CD14-positive monocyte (primary cell): ENCODE measurements around the gene PPM1D. TPM values are rescaled to one million over a fixed set of nuclear protein-coding genes. Genes with fewer than 3 reads are reported as not detected.

Experiments
- DNase-seq, 3 donors: peaks; one replicate each; pipeline ENCODE4 v3.0.0-alpha.2; 2011 to 2022
- H2AFZ ChIP-seq: 2 replicates; pipeline ENCODE4 v1.6.0; 2012; ENCODE audit warnings: mild to moderate bottlenecking, low read depth, low read length, inconsistent platforms; ENCODE audit not compliant: insufficient read depth, poor library complexity, severe bottlenecking
- H3K27ac ChIP-seq, 2 donors: 1 replicate in 1 of 2; 2 replicates in 1 of 2; pipeline ENCODE4 v1.5.1; 2012 to 2013; ENCODE audit warnings: low read length in 2 of 2, control low read depth in 1 of 2, inconsistent platforms in 1 of 2, low read depth in 1 of 2, mild to moderate bottlenecking in 1 of 2
- H3K27me3 ChIP-seq, 2 donors: one replicate each; pipeline versions ENCODE4 v1.6.0 to v1.6.1; 2011 to 2013; ENCODE audit warnings: low read length in 2 of 2; ENCODE audit not compliant: control insufficient read depth in 2 of 2, insufficient read depth in 2 of 2
- H3K36me3 ChIP-seq, 2 donors: replicated peaks in 1 of 2; 1 replicate in 1 of 2; 2 replicates in 1 of 2; pipeline versions ENCODE4 v1.5.1 to v1.6.1; 2012 to 2013; ENCODE audit warnings: low read length in 2 of 2, control low read depth in 1 of 2, inconsistent platforms in 1 of 2, mild to moderate bottlenecking in 1 of 2; ENCODE audit not compliant: insufficient read depth in 2 of 2, control insufficient read depth in 1 of 2
- H3K4me1 ChIP-seq, 2 donors: 1 replicate in 1 of 2; 2 replicates in 1 of 2; pipeline versions ENCODE4 v1.5.1 to v1.6.1; 2012 to 2013; ENCODE audit warnings: low read length in 2 of 2, control low read depth in 1 of 2, inconsistent platforms in 1 of 2, mild to moderate bottlenecking in 1 of 2, moderate library complexity in 1 of 2; ENCODE audit not compliant: insufficient read depth in 2 of 2, control insufficient read depth in 1 of 2
- H3K4me2 ChIP-seq: replicated peaks from 2 replicates; pipeline ENCODE3; 2012; ENCODE audit warnings: low read length, moderate library complexity, mild to moderate bottlenecking; ENCODE audit not compliant: poor library complexity, severe bottlenecking; ENCODE audit errors: extremely low read depth
- H3K4me3 ChIP-seq, 3 experiments: fragments of 200-600 bp in 1 of 3; sonication (generic) in 1 of 3; replicated peaks in 1 of 3; 1 replicate in 2 of 3; 2 replicates in 1 of 3; pipeline ENCODE4 v1.5.1; 2011 to 2013; ENCODE audit warnings: low read length in 3 of 3, mild to moderate bottlenecking in 3 of 3, control low read depth in 2 of 3, low read depth in 2 of 3, inconsistent platforms in 1 of 3, moderate library complexity in 1 of 3
- H3K79me2 ChIP-seq: 2 replicates; pipeline ENCODE4 v1.6.0; 2012; ENCODE audit warnings: mild to moderate bottlenecking, control low read depth, inconsistent platforms, low read length, moderate library complexity; ENCODE audit not compliant: insufficient read depth
- H3K9ac ChIP-seq: 2 replicates; pipeline ENCODE4 v1.6.0; 2017; ENCODE audit warnings: low read length, mild to moderate bottlenecking; ENCODE audit not compliant: insufficient read depth, poor library complexity, severe bottlenecking
- H3K9me3 ChIP-seq, 2 donors: replicated peaks in 1 of 2; 1 replicate in 1 of 2; 2 replicates in 1 of 2; pipeline versions ENCODE4 v1.5.1 to v1.6.1; 2012 to 2013; ENCODE audit warnings: low read length in 2 of 2, control low read depth in 1 of 2; ENCODE audit not compliant: control insufficient read depth in 1 of 2, insufficient read depth in 1 of 2
- H4K20me1 ChIP-seq: 2 replicates; pipeline ENCODE4 v1.6.0; 2012; ENCODE audit warnings: mild to moderate bottlenecking, low read length, control low read depth, moderate library complexity; ENCODE audit not compliant: insufficient read depth
- H3K27ac Mint-ChIP-seq, 7 donors: one replicate each; pipeline ENCODE4 v1.8.0; 2020; ENCODE audit warnings: mild to moderate bottlenecking in 7 of 7, mixed read lengths in 7 of 7, moderate library complexity in 6 of 7, inconsistent platforms in 2 of 7
- H3K27me3 Mint-ChIP-seq, 3 donors: one replicate each; pipeline ENCODE4 v1.8.0; 2021 to 2022; ENCODE audit warnings: low read depth in 3 of 3, mild to moderate bottlenecking in 3 of 3, mixed read lengths in 3 of 3, moderate library complexity in 3 of 3, inconsistent platforms in 1 of 3
- H3K36me3 Mint-ChIP-seq, 2 donors: one replicate each; pipeline ENCODE4 v1.8.0; 2020; ENCODE audit warnings: mixed read lengths in 2 of 2, inconsistent platforms in 1 of 2, mild to moderate bottlenecking in 1 of 2
- H3K4me1 Mint-ChIP-seq: one replicate; pipeline ENCODE4 v1.8.0; 2020; ENCODE audit warnings: mild to moderate bottlenecking, mixed read lengths
- H3K4me3 Mint-ChIP-seq, 2 donors: one replicate each; pipeline ENCODE4 v1.8.0; 2020; ENCODE audit warnings: mild to moderate bottlenecking in 2 of 2, mixed read lengths in 2 of 2, moderate library complexity in 1 of 2
- H3K9me3 Mint-ChIP-seq, 7 donors: one replicate each; pipeline ENCODE4 v1.8.0; 2020 to 2022; ENCODE audit warnings: mixed read lengths in 7 of 7, mild to moderate bottlenecking in 6 of 7, moderate library complexity in 6 of 7, inconsistent platforms in 2 of 7
- WGBS: methylation state at CpG from one replicate; pipeline ENCODE4 v1.1.5; 2013; ENCODE audit warnings: missing lambda C conversion rate; ENCODE audit not compliant: insufficient coverage; 5-methylcytosine and 5-hydroxymethylcytosine counted together
- intact Hi-C, 2 donors: fragments of 100-400 bp; cut with micrococcal nuclease; formaldehyde crosslinking; loops; one replicate each; pipeline versions ENCODE4 v1.15.0 to v1.15.1; 2023
- polyA plus RNA-seq, 3 donors: library from polyadenylated mRNA; depleted of rRNA in 1 of 3; unstranded in 2 of 3; stranded (reverse) in 1 of 3; fragments of 300-500 nt in 2 of 3; fragments of >200 nt in 1 of 3; fragmentation: Illumina TruSeq in 2 of 3; gene quantifications; 1 replicate in 2 of 3; 2 replicates in 1 of 3; pipeline ENCODE4 v1.2.3, GENCODE V29; 2012 to 2021
- TF ChIP-seq, protein P1 (sequence below): fragments of 200-600 bp; IDR thresholded peaks from one replicate; pipeline ENCODE4 v1.8.0; 2022; ENCODE audit warnings: antibody characterized with exemption, mild to moderate bottlenecking

PPM1D gene
- polyA plus RNA-seq, 3 donors: 4.7 to 7.3 (median 7.2) TPM

DNA sequence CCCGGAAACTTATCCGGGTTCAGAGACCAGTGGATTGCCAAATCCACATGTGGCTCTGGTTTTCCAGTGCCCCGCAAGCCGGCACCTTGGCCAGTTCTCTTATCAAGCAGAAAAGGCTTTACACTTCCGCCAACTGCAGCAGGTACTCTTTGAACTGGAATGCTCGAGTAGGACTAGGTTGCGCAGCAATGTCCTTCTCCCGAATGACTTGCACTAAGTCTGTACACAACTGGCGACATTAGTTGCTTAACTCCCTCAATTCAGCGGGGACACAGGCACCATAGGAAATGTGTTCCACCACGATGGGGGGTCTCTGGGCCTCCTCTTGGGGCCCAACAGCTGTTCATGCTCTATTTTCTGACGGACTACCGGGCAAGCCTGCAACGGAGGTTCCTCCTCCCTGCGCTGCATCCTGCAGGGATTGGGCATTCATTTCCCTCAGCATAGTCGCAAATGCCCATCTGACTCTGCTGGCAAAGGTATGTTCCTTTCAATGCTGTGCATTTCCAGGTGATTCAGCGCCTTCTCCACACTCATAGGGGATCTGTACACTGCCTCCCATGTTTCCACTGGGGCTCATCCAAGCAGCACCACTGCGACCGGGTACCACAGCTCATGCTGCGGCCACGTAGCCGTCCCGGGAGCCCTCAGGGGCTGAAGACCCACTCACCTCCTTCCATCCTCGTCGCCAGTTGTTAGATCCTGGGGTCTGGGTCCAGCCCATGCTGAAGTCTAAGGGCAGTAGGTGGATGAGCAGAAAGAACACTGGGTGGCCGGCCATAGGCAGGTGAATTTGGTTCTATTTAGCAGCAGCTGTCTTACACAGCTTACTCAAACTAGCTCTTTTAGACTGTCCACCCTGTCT, 39.8 kb upstream of the PPM1D start:
- no peaks in the 10 kb centered on the region for H4K20me1 ChIP-seq
- Mint-ChIP-seq H3K4me1 (no peaks in the 10 kb centered on the region), H3K27me3 (peaks cover 0 to 5% (median 0%) of the 10 kb centered on the region in 3 donors), H3K36me3 (no peaks in the 10 kb centered on the region), H3K4me3 (no peak overlapping the region), H3K27ac (no peak overlapping the region), H3K9me3 (peaks cover 1 to 12% (median 8%) of the 10 kb centered on the region in 7 donors)
- H3K27me3 ChIP-seq: no peaks in the 10 kb centered on the region
- H3K27ac ChIP-seq: no peak overlapping the region
- H3K9ac ChIP-seq: no peak overlapping the region
- peaks cover 0 to 14% of the 10 kb centered on the region in 2 donors for H3K9me3 ChIP-seq
- no peaks in the 10 kb centered on the region for H3K36me3 ChIP-seq
- H3K4me1 ChIP-seq: no peaks in the 10 kb centered on the region
- intact Hi-C loops: no loop called here
- WGBS: 83% methylated on average over 18 of the region's 26 CpGs
- no peak overlapping the region for H3K4me2 ChIP-seq
- no peak for DNase-seq
- no peak overlapping the region for H3K4me3 ChIP-seq
- no peak overlapping the region for H2AFZ ChIP-seq
- H3K79me2 ChIP-seq: no peaks in the 10 kb centered on the region
- TF ChIP-seq, protein P1, sequence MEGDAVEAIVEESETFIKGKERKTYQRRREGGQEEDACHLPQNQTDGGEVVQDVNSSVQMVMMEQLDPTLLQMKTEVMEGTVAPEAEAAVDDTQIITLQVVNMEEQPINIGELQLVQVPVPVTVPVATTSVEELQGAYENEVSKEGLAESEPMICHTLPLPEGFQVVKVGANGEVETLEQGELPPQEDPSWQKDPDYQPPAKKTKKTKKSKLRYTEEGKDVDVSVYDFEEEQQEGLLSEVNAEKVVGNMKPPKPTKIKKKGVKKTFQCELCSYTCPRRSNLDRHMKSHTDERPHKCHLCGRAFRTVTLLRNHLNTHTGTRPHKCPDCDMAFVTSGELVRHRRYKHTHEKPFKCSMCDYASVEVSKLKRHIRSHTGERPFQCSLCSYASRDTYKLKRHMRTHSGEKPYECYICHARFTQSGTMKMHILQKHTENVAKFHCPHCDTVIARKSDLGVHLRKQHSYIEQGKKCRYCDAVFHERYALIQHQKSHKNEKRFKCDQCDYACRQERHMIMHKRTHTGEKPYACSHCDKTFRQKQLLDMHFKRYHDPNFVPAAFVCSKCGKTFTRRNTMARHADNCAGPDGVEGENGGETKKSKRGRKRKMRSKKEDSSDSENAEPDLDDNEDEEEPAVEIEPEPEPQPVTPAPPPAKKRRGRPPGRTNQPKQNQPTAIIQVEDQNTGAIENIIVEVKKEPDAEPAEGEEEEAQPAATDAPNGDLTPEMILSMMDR: no peak

GRCh38 chr17:60560860-60561257, 39.1 kb upstream of the PPM1D start:
- H3K27ac ChIP-seq: no peak overlapping the region
- no peak overlapping the region for H3K4me2 ChIP-seq
- H3K4me1 ChIP-seq: no peaks in the 10 kb centered on the region
- Mint-ChIP-seq H3K4me1 (no peaks in the 10 kb centered on the region), H3K4me3 (no peak overlapping the region), H3K9me3 (peaks cover 1 to 12% (median 8%) of the 10 kb centered on the region in 7 donors), H3K36me3 (no peaks in the 10 kb centered on the region), H3K27ac (no peak overlapping the region), H3K27me3 (peaks cover 0 to 3% (median 0%) of the 10 kb centered on the region in 3 donors)
- no peak overlapping the region for H2AFZ ChIP-seq
- no peak overlapping the region for H3K4me3 ChIP-seq
- no peaks in the 10 kb centered on the region for H4K20me1 ChIP-seq
- H3K9ac ChIP-seq: no peak overlapping the region
- no peak for DNase-seq
- intact Hi-C loops: no loop called here
- no peaks in the 10 kb centered on the region for H3K36me3 ChIP-seq
- H3K27me3 ChIP-seq: no peaks in the 10 kb centered on the region
- TF ChIP-seq, protein P1: no peak
- WGBS: 99% methylated on average over 8 of the region's 11 CpGs
- no peaks in the 10 kb centered on the region for H3K79me2 ChIP-seq
- H3K9me3 ChIP-seq: peaks cover 0 to 14% of the 10 kb centered on the region in 2 donors
